ENCODE results near the gene HS2ST1. TPM values are rescaled to one million over a fixed set of nuclear protein-coding genes. Genes with fewer than 3 reads are reported as not detected.

Gene HS2ST1
- total RNA-seq, 6 experiments from 2014 or later: 9.9 to 17.2 (median 13.7) TPM

DNA sequence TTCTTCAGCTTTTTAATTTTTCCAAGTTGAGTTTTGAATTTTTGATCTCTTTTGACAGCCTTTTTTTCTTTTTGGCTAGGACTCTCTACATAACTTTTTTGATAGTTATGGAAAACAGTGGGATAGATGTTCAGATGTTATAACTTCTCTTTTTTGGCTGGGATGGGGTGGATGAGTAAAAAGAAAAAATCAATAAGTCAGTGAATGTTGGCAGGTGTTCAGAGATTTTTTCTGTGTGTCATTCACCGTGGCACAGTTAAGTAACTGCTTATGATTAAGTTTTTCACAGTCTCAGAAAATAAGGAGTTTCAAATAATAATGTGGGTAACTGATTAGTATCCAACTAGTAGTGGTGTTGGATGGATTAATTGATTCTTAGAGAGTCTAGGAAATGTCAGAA lies 24.0 kb downstream of the HS2ST1 start:
- Histone ChIP-seq H3K9me3 (no peaks in the 10 kb centered on the region), H3K27me3 (no peaks in the 10 kb centered on the region), H3K4me1 (peaks cover 0 to 10% (median 0%) of the 10 kb centered on the region in 4 donors), H3K27ac (no peak overlapping the region), H3K36me3 (no peaks in the 10 kb centered on the region), H3K4me3 (no peak overlapping the region)
- intact Hi-C loops (cut with DNase I): no loop called here
- WGBS (ENCODE audit: insufficient coverage, low coverage, low lambda C conversion rate, missing lambda C conversion rate): 25% methylated on average over 1 of the region's 1 CpG
- DNase-seq (no peak), ATAC-seq (peak; percentile 68 to 91 (median 87))
- TF ChIP-seq POLR2A (IDR thresholded peaks at IDR 0.05): no peak
- TF ChIP-seq, protein P1, sequence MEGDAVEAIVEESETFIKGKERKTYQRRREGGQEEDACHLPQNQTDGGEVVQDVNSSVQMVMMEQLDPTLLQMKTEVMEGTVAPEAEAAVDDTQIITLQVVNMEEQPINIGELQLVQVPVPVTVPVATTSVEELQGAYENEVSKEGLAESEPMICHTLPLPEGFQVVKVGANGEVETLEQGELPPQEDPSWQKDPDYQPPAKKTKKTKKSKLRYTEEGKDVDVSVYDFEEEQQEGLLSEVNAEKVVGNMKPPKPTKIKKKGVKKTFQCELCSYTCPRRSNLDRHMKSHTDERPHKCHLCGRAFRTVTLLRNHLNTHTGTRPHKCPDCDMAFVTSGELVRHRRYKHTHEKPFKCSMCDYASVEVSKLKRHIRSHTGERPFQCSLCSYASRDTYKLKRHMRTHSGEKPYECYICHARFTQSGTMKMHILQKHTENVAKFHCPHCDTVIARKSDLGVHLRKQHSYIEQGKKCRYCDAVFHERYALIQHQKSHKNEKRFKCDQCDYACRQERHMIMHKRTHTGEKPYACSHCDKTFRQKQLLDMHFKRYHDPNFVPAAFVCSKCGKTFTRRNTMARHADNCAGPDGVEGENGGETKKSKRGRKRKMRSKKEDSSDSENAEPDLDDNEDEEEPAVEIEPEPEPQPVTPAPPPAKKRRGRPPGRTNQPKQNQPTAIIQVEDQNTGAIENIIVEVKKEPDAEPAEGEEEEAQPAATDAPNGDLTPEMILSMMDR (IDR thresholded peaks at IDR 0.05): no peak

DNA sequence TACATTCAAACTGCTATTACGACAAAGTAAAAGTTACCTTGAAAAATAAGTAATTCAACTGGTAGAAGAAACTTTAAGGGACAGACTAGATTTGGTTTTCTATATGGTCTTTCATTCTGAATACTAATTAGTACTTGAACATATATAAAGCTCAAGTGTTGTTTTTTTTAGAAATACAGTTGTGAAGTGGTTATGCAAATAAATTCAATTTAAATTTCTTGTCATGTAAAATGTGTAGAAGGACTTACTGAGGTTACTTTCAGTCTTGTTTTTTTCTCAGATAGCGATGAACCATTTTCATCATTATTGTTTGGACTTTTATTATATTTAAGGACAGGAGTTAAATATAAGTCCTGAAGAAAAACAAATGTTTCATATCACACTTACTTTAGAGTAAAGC lies 24.4 kb downstream of the HS2ST1 start:
- intact Hi-C loops (cut with DNase I): no loop called here
- H3K27ac ChIP-seq: no peak overlapping the region
- no peak overlapping the region for H3K4me3 ChIP-seq
- H3K4me1 ChIP-seq: peaks cover 0 to 10% (median 0%) of the 10 kb centered on the region in 4 donors
- ATAC-seq (no peak), DNase-seq (no peak)
- TF ChIP-seq, protein P1 (IDR thresholded peaks at IDR 0.05): no peak
- no peak for TF ChIP-seq POLR2A (IDR thresholded peaks at IDR 0.05)
- no peaks in the 10 kb centered on the region for H3K36me3 ChIP-seq
- WGBS (ENCODE audit: insufficient coverage, low coverage, low lambda C conversion rate, missing lambda C conversion rate): 53% methylated on average over 2 of the region's 2 CpGs
- no peaks in the 10 kb centered on the region for H3K27me3 ChIP-seq
- no peaks in the 10 kb centered on the region for H3K9me3 ChIP-seq

DNA sequence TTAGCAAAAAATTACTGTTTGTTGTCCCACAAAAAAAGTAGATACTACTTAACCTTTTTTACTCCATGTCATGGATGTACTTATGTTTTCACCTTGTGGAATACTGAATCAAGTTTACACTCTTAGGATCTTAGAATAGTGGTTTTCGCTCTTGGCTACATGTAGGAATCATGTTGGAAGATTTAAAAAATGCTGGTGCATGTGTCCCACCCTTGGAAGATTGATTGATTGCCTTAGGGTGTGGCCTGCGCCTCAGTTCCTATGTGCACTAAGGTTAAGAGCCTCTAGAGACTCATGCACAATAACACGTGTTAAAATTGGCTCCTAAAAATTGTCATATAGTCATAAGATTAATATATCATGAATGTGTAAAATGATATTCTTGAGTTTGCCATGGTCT lies 25.0 kb downstream of the HS2ST1 start:
- no peaks in the 10 kb centered on the region for H3K36me3 ChIP-seq
- peaks cover 0 to 10% (median 0%) of the 10 kb centered on the region in 4 donors for H3K4me1 ChIP-seq
- no peaks in the 10 kb centered on the region for H3K9me3 ChIP-seq
- TF ChIP-seq, protein P1 (IDR thresholded peaks at IDR 0.05): no peak
- TF ChIP-seq POLR2A (IDR thresholded peaks at IDR 0.05): no peak
- 90% methylated on average over 3 of the region's 3 CpGs for WGBS (ENCODE audit: insufficient coverage, low coverage, low lambda C conversion rate, missing lambda C conversion rate)
- intact Hi-C loops (cut with DNase I): no loop called here
- no peak overlapping the region for H3K27ac ChIP-seq
- DNase-seq (no peak), ATAC-seq (no peak)
- no peak overlapping the region for H3K4me3 ChIP-seq
- H3K27me3 ChIP-seq: no peaks in the 10 kb centered on the region

DNA sequence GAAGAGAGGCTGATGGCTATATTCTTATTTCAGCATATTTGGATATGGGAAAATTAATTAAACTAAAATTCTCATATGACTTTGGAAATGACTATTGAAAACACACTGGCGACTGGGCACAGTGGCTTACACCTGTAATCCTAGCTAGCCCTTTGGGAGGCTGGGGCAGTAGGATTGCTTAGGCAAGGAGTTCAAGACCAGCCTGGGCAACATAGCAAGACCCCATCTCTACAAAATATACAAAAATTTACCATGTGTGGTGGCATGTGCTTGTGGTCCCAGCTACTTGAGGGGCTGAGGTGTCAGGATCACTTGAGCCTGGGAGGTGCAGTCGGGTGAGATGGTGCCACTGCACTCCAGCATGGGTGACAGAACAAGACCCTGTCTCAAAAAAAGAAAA lies 26.2 kb downstream of the HS2ST1 start:
- Histone ChIP-seq H3K4me3 (no peak overlapping the region), H3K36me3 (no peaks in the 10 kb centered on the region), H3K27ac (no peak overlapping the region), H3K4me1 (peaks cover 0 to 10% (median 0%) of the 10 kb centered on the region in 4 donors), H3K9me3 (no peaks in the 10 kb centered on the region), H3K27me3 (no peaks in the 10 kb centered on the region)
- ATAC-seq: no peak
- 100% methylated on average over 2 of the region's 2 CpGs for WGBS (ENCODE audit: insufficient coverage, low coverage, low lambda C conversion rate, missing lambda C conversion rate)
- DNase-seq: no peak
- intact Hi-C loops (cut with DNase I): no loop called here
- TF ChIP-seq POLR2A (IDR thresholded peaks at IDR 0.05): no peak
- TF ChIP-seq, protein P1 (IDR thresholded peaks at IDR 0.05): no peak

DNA sequence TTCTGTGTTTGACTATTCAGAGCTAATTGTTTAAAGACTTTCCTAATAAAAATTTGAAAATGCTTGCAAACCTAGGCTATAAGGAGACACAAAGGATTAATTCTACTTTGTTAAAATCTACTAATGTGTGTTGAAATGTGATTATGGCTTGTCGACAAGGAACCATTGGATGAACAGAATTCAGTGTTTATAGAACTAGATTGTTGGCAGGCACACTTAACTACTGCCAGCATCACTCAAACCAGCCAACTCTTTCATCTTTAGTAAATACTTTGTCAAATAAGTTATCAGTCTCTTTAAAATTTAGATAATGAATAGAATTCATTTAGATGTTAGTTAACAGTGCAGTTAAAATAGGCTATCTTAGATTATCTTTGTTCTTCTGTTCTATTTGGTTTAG lies 27.6 kb downstream of the HS2ST1 start:
- ATAC-seq: peak in 3 of 4 donors; percentile 52 to 63 (median 56)
- intact Hi-C loops (cut with DNase I): no loop called here
- TF ChIP-seq POLR2A (IDR thresholded peaks at IDR 0.05): no peak

More for the DNA sequence above, 27.6 kb downstream of the HS2ST1 start:
- Histone ChIP-seq H3K36me3 (no peaks in the 10 kb centered on the region), H3K9me3 (no peaks in the 10 kb centered on the region), H3K4me1 (peaks cover 0 to 10% (median 0%) of the 10 kb centered on the region in 4 donors), H3K27ac (no peak overlapping the region), H3K4me3 (no peak overlapping the region), H3K27me3 (no peaks in the 10 kb centered on the region)
- WGBS (ENCODE audit: insufficient coverage, low coverage, low lambda C conversion rate, missing lambda C conversion rate): 43% methylated on average over 1 of the region's 1 CpG
- DNase-seq: no peak
